HepG2 (cell line): ENCODE measurements around the gene FEV. TPM values are rescaled to one million over a fixed set of nuclear protein-coding genes. Genes with fewer than 3 reads are reported as not detected.

Experiments used
- ASH2L ChIP-seq: fragments of 300-600, 200-600 bp; sonication (generic); IDR thresholded peaks from 2 replicates; pipeline ENCODE4 v1.7.0; 2017; ENCODE audit warnings: low read depth, mild to moderate bottlenecking, moderate library complexity, mixed read lengths, low read length; ENCODE audit not compliant: insufficient read length
- ATF1 ChIP-seq: IDR thresholded peaks from 2 replicates; pipeline ENCODE4 v1.6.1; 2016; ENCODE audit warnings: mild to moderate bottlenecking, control low read depth
- CBX2 ChIP-seq, 2 experiments: fragments of 200-600 bp in 1 of 2; sonication (generic); formaldehyde crosslinking in 1 of 2; IDR thresholded peaks; 2 replicates each; pipeline versions ENCODE4 v1.7.0 to v1.8.1; 2018 to 2022; ENCODE audit warnings: low read depth in 2 of 2, low read length in 1 of 2, mild to moderate bottlenecking in 1 of 2, missing genetic modification reagents in 1 of 2
- EP300 ChIP-seq, 3 experiments: sonication (generic) in 1 of 3; formaldehyde crosslinking in 1 of 3; IDR thresholded peaks; 2 replicates each; pipeline versions ENCODE4 v1.5.1 to v1.6.1; 2011 to 2020; ENCODE audit warnings: low read depth in 2 of 3, low read length in 2 of 3, borderline replicate concordance in 1 of 3, improper control_type of control experiment in 1 of 3, mild to moderate bottlenecking in 1 of 3, missing genetic modification reagents in 1 of 3, moderate library complexity in 1 of 3
- FIP1L1 ChIP-seq: fragments of 200-400 bp; formaldehyde crosslinking; IDR thresholded peaks from 2 replicates; pipeline ENCODE4 v1.6.1; 2018; ENCODE audit warnings: low read depth, mild to moderate bottlenecking, low read length, moderate library complexity, borderline replicate concordance; ENCODE audit not compliant: insufficient read depth
- HIVEP1 ChIP-seq: sonication (generic); formaldehyde crosslinking; IDR thresholded peaks from 2 replicates; pipeline ENCODE4 v1.4.0; 2020; ENCODE audit warnings: mild to moderate bottlenecking, missing genetic modification reagents
- KDM2A ChIP-seq: sonication (generic); formaldehyde crosslinking; IDR thresholded peaks from 2 replicates; pipeline ENCODE4 v1.4.0; 2020; ENCODE audit warnings: low read depth, missing genetic modification reagents, borderline replicate concordance
- KDM5A ChIP-seq: fragments of 200-600 bp; sonication (generic); IDR thresholded peaks from 2 replicates; pipeline ENCODE4 v1.7.0; 2018; ENCODE audit warnings: antibody characterized with exemption, mild to moderate bottlenecking, low read length, borderline replicate concordance
- MYNN ChIP-seq: sonication (generic); formaldehyde crosslinking; IDR thresholded peaks from 2 replicates; pipeline ENCODE4 v1.4.0; 2020; ENCODE audit warnings: mild to moderate bottlenecking, low read depth, missing genetic modification reagents
- PAX8 ChIP-seq: sonication (generic); formaldehyde crosslinking; IDR thresholded peaks from 2 replicates; pipeline ENCODE4 v1.8.0; 2022; ENCODE audit warnings: mild to moderate bottlenecking, missing genetic modification reagents, borderline replicate concordance
- PHF5A ChIP-seq: IDR thresholded peaks from one replicate; pipeline ENCODE4 v1.6.1; 2018; ENCODE audit warnings: low read depth, missing genetic modification reagents; ENCODE audit not compliant: unreplicated experiment
- SMC3 ChIP-seq: IDR thresholded peaks from 2 replicates; pipeline ENCODE4 v1.6.1; 2011; ENCODE audit warnings: low read length, improper control_type of control experiment
- SP5 ChIP-seq: IDR thresholded peaks from 2 replicates; pipeline ENCODE4 v1.6.1; 2016; ENCODE audit warnings: low read depth, borderline replicate concordance
- SRF ChIP-seq: IDR thresholded peaks from 2 replicates; pipeline ENCODE4 v1.6.1; 2011; ENCODE audit warnings: mild to moderate bottlenecking, low read depth, low read length, moderate library complexity
- SRSF4 ChIP-seq: fragments of 200-400 bp; formaldehyde crosslinking; IDR thresholded peaks from one replicate; pipeline ENCODE4 v1.6.1; 2018; ENCODE audit warnings: mild to moderate bottlenecking, low read depth, low read length, moderate library complexity; ENCODE audit not compliant: poor library complexity, severe bottlenecking
- ZFP62 ChIP-seq: sonication (generic); formaldehyde crosslinking; IDR thresholded peaks from 2 replicates; pipeline ENCODE4 v1.4.0; 2020; ENCODE audit warnings: missing genetic modification reagents
- ZNF407 ChIP-seq: sonication (generic); formaldehyde crosslinking; IDR thresholded peaks from one replicate; pipeline ENCODE4 v1.5.1; 2020; ENCODE audit warnings: mild to moderate bottlenecking, missing genetic modification reagents; ENCODE audit errors: not compliant biosample characterization
- ZNF616 ChIP-seq: sonication (generic); formaldehyde crosslinking; IDR thresholded peaks from 2 replicates; pipeline ENCODE4 v1.5.0; 2020; ENCODE audit warnings: low read depth, mild to moderate bottlenecking, missing genetic modification reagents
- ZNF761 ChIP-seq: sonication (generic); formaldehyde crosslinking; conservative IDR thresholded peaks from 2 replicates; pipeline ENCODE4 v1.4.0; 2020; ENCODE audit warnings: mild to moderate bottlenecking, missing genetic modification reagents
- polyA plus RNA-seq, 8 experiments: library from polyadenylated mRNA; depleted of rRNA in 3 of 8; stranded (reverse) in 7 of 8; unstranded in 1 of 8; fragments of >200 nt; fragmentation: Illumina TruSeq in 4 of 8; extraction: Trizol in 4 of 8; gene quantifications; 2 replicates each; pipeline versions ENCODE4 v1.2.1 to v1.2.3, GENCODE V29; 2011 to 2016; ENCODE audit warnings: low read depth in 4 of 8, missing spikeins in 1 of 8, mixed read lengths in 1 of 8; ENCODE audit not compliant: insufficient read depth in 1 of 8
- total RNA-seq, 5 experiments: library from RNA; depleted of rRNA; stranded (reverse); fragments of >200 nt; fragmentation: Illumina TruSeq; extraction: Trizol; gene quantifications; 2 replicates each; pipeline ENCODE4 v1.2.3, GENCODE V29; 2016; ENCODE audit warnings: low read depth in 1 of 5
- TF ChIP-seq, protein P1 (sequence below): sonication (generic); formaldehyde crosslinking; IDR thresholded peaks from 2 replicates; pipeline ENCODE4 v1.4.0; 2020; ENCODE audit warnings: missing genetic modification reagents

FEV gene
- total and polyA plus RNA-seq, 2 of the 13 experiments (the other 11 are each of a cell fraction or from before 2014, with no cell fraction given): not detected

DNA sequence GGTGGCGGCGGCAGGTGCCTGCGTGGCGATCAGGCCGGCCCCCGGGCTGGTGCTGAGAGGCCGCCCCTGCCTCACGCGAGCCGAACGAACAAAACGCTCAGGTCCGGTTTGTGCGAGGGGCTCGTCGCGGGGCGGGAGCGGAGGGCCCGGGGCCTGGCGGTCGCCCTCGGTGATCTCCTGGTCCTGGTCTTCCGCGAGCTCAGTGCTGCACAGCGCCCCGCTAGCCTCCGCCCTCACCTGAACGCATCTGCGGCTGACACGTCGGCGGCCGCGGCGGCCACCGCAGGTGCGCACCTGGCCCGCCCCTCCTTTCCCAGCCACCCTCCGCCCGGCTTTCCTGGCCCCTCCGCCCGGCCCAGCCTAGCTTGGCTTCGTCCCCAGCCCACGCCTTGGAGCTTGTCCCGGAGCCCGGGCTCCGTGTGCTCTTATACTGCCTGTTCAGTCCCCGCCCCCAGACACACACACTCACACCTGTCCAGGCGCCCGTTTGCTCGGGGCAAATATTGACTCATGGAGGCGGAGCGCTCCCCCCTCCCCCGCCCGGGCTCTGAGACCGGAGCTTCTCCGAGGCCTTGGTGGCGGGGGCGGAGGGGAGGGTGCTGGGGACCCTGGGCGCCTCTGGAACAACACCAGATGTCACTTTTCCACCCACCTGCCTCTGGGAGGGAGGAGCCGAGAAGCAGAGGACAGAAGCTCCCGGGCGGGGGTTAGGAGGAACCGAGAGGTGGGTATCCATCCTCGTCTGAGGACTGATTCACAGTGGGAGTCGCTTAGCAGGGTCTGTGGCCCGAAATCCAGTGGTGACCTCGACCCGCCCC is 16.8 kb upstream of the FEV start (continued):
- TF ChIP-seq ZNF616 (no peak), SMC3 (no peak), ASH2L (no peak), SP5 (peak; percentile 100), EP300 (IDR thresholded peaks at IDR 0.05; ENCODE audit: low read depth in 2 of 2, low read length in 2 of 2) (peak in 1 of 2 experiments; percentile 79; a peak in 2 of 4 replicates), EP300 (CRISPR knock-in tag; IDR thresholded peaks at IDR 0.05; ENCODE audit: borderline replicate concordance) (peak; percentile 55; the same call in 1 of the 2 replicates), CBX2 (IDR thresholded peaks at IDR 0.05; ENCODE audit: low read depth, low read length) (no peak), CBX2 (CRISPR knock-in tag; IDR thresholded peaks at IDR 0.05; ENCODE audit: low read depth) (0 out of 2 replicates have a peak, but pooled peaks have one; percentile 28), ZNF407 (no peak), SRSF4 (no peak), PHF5A (CRISPR knock-in tag) (no peak), ATF1 (CRISPR knock-in tag) (no peak), ZNF761 (CRISPR knock-in tag) (no peak), SRF (no peak), PAX8 (CRISPR knock-in tag) (no peak), MYNN (CRISPR knock-in tag) (no peak), KDM2A (peak; percentile 82), FIP1L1 (0 out of 2 replicates have a peak, but pooled peaks have one; percentile 42), KDM5A (no peak), HIVEP1 (CRISPR knock-in tag) (peak; percentile 89), ZFP62 (CRISPR knock-in tag) (no peak)
- TF ChIP-seq, protein P1, sequence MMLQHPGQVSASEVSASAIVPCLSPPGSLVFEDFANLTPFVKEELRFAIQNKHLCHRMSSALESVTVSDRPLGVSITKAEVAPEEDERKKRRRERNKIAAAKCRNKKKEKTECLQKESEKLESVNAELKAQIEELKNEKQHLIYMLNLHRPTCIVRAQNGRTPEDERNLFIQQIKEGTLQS: no peak
